ENCODE data around the gene CLDN10. TPM values are rescaled to one million over a fixed set of nuclear protein-coding genes. Genes with fewer than 3 reads are reported as not detected.

The CLDN10 gene
- total and polyA plus RNA-seq, 2 donors (not counting 3 experiments of a cell fraction or from before 2014, with no cell fraction given), result 0.49 to 0.69 TPM

GRCh38 chr13:95536632-95537241, 15.8 kb upstream of the CLDN10 start:
- Histone ChIP-seq H3K4me1 (ENCODE audit: control insufficient read depth, extremely low read depth, insufficient read depth, low read length) (peaks cover 34% of the 10 kb centered on the region), H4K20me1 (replicated peaks; ENCODE audit: control insufficient read depth, extremely low read depth, insufficient read depth, low read length) (no peaks in the 10 kb centered on the region), H2AFZ (ENCODE audit: low read depth, low read length) (no peak overlapping the region), H3K27ac (ENCODE audit: insufficient read depth, low read depth, low read length) (no peak overlapping the region), H3K79me2 (ENCODE audit: control insufficient read depth, insufficient read depth, low read length) (no peaks in the 10 kb centered on the region), H3K27me3 (ENCODE audit: control insufficient read depth in 2 of 2, insufficient read depth in 2 of 2, low read length in 2 of 2) (no peaks in the 10 kb centered on the region), H3K36me3 (ENCODE audit: control insufficient read depth in 2 of 2, extremely low read depth in 1 of 2, insufficient read depth in 2 of 2, low read length in 2 of 2) (no peaks in the 10 kb centered on the region), H3K9me3 (replicated peaks; ENCODE audit: control insufficient read depth, insufficient read depth, low read length) (no peaks in the 10 kb centered on the region), H3K4me3 (replicated peaks in 1 of 3; ENCODE audit: insufficient read depth in 1 of 3, low read depth in 1 of 3, low read length in 3 of 3) (no peak overlapping the region), H3K4me2 (ENCODE audit: insufficient read depth, low read length) (no peak overlapping the region), H3K9ac (replicated peaks; ENCODE audit: extremely low read depth, insufficient read depth, low read length) (no peak overlapping the region), H3K9me1 (replicated peaks; ENCODE audit: control insufficient read depth, extremely low read depth, insufficient read depth, low read length) (no peaks in the 10 kb centered on the region)
- FAIRE-seq (peak; percentile 59), DNase-seq (ENCODE audit: low read depth, low spot score) (peak; percentile 62)
- intact Hi-C loops (cut with micrococcal nuclease) (loop anchor here (5.0 to 10.0 kb wide), 2 partner anchors 66 to 448 kb away; no protein-coding TSS in a partner anchor), dilution Hi-C loops (cut with MboI; ENCODE audit: extremely low pct_ligation_motif_present, low sequenced_read_pairs) (no loop called here)
- ChIA-PET POLR2A (interaction anchor here (0.7 kb wide), 1 partner anchor 10 kb away, joined by 4 read pairs; no protein-coding TSS in a partner anchor), CTCF (interaction anchor here (0.6 to 4.3 kb wide), 38 partner anchors 10 to 444 kb away, joined by 3 to 57 read pairs (median 5); partner anchors contain the start of gene CLDN10)
- BruUV-seq (replicated peaks), result no TSS peak
- TF ChIP-seq CTCF (IDR thresholded peaks at IDR 0.05; ENCODE audit: extremely low read depth in 1 of 2, insufficient read depth in 1 of 2, low read depth in 1 of 2, low read length in 2 of 2), result peak in 1 of 2 donors; percentile 25
- TF ChIP-seq EZH2 (IDR thresholded peaks at IDR 0.05; ENCODE audit: borderline replicate concordance, low read depth, low read length, severe bottlenecking), result no peak

DNA sequence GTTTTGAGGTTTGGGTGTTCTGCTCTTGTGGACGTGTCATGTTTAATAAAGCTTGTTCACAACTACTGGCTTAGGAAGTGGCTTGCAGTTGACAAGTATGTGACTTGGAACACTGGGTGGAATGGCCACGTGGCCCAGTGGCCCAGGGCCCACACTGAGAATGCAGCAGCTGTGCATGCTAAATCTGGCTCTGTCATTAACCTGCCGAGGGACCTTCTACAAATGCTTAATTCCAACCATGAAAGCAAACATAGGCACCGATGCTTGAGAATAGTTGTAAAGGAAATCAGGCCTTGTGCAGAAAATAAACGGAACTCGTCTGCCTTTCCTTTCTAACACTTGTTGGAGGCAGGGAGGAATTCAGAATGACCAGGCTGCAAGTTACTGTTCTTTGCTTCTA, 11.6 kb upstream of the CLDN10 start:
- intact Hi-C loops (cut with micrococcal nuclease), result no loop called here
- Histone ChIP-seq H3K4me1 (ENCODE audit: control insufficient read depth, extremely low read depth, insufficient read depth, low read length) (peaks cover 9% of the 10 kb centered on the region), H3K36me3 (ENCODE audit: control insufficient read depth in 2 of 2, extremely low read depth in 1 of 2, insufficient read depth in 2 of 2, low read length in 2 of 2) (no peaks in the 10 kb centered on the region), H4K20me1 (replicated peaks; ENCODE audit: control insufficient read depth, extremely low read depth, insufficient read depth, low read length) (no peaks in the 10 kb centered on the region), H3K27me3 (ENCODE audit: control insufficient read depth in 2 of 2, insufficient read depth in 2 of 2, low read length in 2 of 2) (no peaks in the 10 kb centered on the region), H3K9ac (replicated peaks; ENCODE audit: extremely low read depth, insufficient read depth, low read length) (no peak overlapping the region), H2AFZ (ENCODE audit: low read depth, low read length) (peak overlapping the region; percentile 27), H3K79me2 (ENCODE audit: control insufficient read depth, insufficient read depth, low read length) (no peaks in the 10 kb centered on the region), H3K27ac (ENCODE audit: insufficient read depth, low read depth, low read length) (no peak overlapping the region), H3K9me1 (replicated peaks; ENCODE audit: control insufficient read depth, extremely low read depth, insufficient read depth, low read length) (no peaks in the 10 kb centered on the region), H3K4me2 (ENCODE audit: insufficient read depth, low read length) (no peak overlapping the region), H3K4me3 (replicated peaks in 1 of 3; ENCODE audit: insufficient read depth in 1 of 3, low read depth in 1 of 3, low read length in 3 of 3) (no peak overlapping the region), H3K9me3 (replicated peaks; ENCODE audit: control insufficient read depth, insufficient read depth, low read length) (no peaks in the 10 kb centered on the region)
- peak; percentile 67 for DNase-seq (ENCODE audit: low read depth, low spot score)
- no peak for TF ChIP-seq MYC (IDR thresholded peaks at IDR 0.05; ENCODE audit: low read depth, low read length)
- TF ChIP-seq EZH2 (IDR thresholded peaks at IDR 0.05; ENCODE audit: borderline replicate concordance, low read depth, low read length, severe bottlenecking), result no peak
- TF ChIP-seq POLR2A (IDR thresholded peaks at IDR 0.05; ENCODE audit: low read depth, low read length), result no peak
- no peak for TF ChIP-seq GATA2 (IDR thresholded peaks at IDR 0.05; ENCODE audit: insufficient read depth, insufficient read length, low read depth, low read length)
- no peak for TF ChIP-seq JUN (IDR thresholded peaks at IDR 0.05; ENCODE audit: borderline replicate concordance, insufficient read depth, insufficient read length, low read depth)
- no peak for TF ChIP-seq CTCF (IDR thresholded peaks at IDR 0.05; ENCODE audit: extremely low read depth in 1 of 2, insufficient read depth in 1 of 2, low read depth in 1 of 2, low read length in 2 of 2)
- no peak for TF ChIP-seq POLR2AphosphoS5 (IDR thresholded peaks at IDR 0.05; ENCODE audit: insufficient read depth, low read depth, low read length)
- TF ChIP-seq FOS (IDR thresholded peaks at IDR 0.05; ENCODE audit: borderline replicate concordance, insufficient read depth, low read length), result no peak
- TF ChIP-seq MAX (IDR thresholded peaks at IDR 0.05; ENCODE audit: insufficient read depth, insufficient read length), result no peak
- ChIA-PET CTCF (interaction anchor here (0.8 to 1.4 kb wide), 4 partner anchors 9 to 120 kb away, joined by 3 to 4 read pairs (median 4); no protein-coding TSS in a partner anchor), POLR2A (no interaction called here)
- BruUV-seq (replicated peaks), result no TSS peak
- peak; percentile 69 for FAIRE-seq
- dilution Hi-C loops (cut with MboI; ENCODE audit: extremely low pct_ligation_motif_present, low sequenced_read_pairs), result no loop called here

All from endothelial cell of umbilical vein (primary cell).